ENCODE results near the gene CDH4. TPM values are rescaled to one million over a fixed set of nuclear protein-coding genes. Genes with fewer than 3 reads are reported as not detected.

CDH4 gene
- total RNA-seq, 2 experiments from 2014 or later = not detected

DNA sequence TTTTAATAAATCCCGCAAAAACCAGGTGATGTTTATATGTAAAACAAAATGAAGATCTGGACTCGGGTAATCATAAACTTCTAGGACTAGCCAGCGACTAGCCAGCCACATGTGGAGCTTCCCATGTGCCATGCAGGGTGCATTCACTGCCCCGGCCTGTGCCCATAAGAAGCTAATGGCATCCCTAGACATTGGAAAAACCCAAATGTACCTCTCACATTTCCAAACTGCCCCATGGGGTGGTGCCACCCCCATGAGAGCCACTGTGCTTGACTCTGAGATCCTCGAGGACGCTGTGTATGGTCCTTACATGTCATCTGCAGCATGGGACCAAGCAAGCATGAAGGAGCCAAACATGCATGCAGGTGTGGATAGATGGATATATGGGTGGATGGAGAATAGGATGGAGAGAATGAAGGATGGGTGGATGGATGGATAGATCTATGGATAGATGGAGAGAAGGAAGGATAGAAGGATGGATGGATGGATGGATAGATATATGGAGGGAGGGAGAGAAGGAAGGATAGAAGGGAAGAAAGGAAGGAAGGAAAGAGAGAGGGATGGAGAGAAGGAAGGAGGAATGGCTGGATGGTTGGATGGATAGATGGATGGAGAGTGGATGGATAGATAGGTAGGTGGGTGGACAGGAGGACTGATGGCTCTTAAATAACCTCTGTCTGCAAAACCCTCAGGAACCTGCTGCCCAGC is 203.6 kb downstream of the CDH4 start:
- H3K9me2 ChIP-seq (ENCODE audit: insufficient read depth, low read length) = no peaks in the 10 kb centered on the region
- no TSS peak for BruUV-seq (replicated peaks)
- POLR2A ChIA-PET = no interaction called here

DNA sequence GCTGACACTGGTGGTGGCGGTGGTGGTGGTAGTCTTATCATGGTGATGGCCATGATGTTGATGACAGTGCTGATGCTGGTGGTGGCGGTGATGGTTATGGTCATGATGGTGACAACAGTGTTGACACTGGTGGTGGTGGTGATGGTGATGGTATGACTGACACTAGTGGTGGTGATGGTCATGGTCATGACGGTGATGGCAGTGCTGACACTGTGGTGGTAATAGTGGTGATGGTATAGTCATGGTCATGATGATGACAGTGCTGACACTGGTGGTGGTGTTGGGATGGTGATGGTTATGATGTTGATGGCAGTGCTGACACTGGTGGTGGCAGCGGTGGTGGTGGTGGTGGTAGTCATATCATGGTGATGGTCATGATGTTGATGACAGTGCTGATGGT is 205.7 kb downstream of the CDH4 start:
- no peaks in the 10 kb centered on the region for H3K9me3 ChIP-seq (ENCODE audit: low read length)
- no peak overlapping the region for H3K4me2 ChIP-seq (ENCODE audit: low read length)
- H3K27ac ChIP-seq (ENCODE audit: low read depth, low read length, poor library complexity, severe bottlenecking) = no peak overlapping the region
- H3K4me3 ChIP-seq (ENCODE audit: low read depth, low read length, poor library complexity, severe bottlenecking) = no peak overlapping the region
- no TSS peak for BruUV-seq (replicated peaks)
- no peak overlapping the region for H2AFZ ChIP-seq (ENCODE audit: low read length)
- no peaks in the 10 kb centered on the region for H3K79me2 ChIP-seq (ENCODE audit: insufficient read depth, low read depth, low read length)
- DNase-seq (ENCODE audit: low spot score) = no peak
- ChIA-PET CTCF (ENCODE audit: unreplicated experiment) (no interaction called here), POLR2A (no interaction called here)
- no peak for TF ChIP-seq EZH2phosphoT487 (IDR thresholded peaks at IDR 0.05; ENCODE audit: borderline replicate concordance, low read depth, low read length)
- TF ChIP-seq, protein P1, sequence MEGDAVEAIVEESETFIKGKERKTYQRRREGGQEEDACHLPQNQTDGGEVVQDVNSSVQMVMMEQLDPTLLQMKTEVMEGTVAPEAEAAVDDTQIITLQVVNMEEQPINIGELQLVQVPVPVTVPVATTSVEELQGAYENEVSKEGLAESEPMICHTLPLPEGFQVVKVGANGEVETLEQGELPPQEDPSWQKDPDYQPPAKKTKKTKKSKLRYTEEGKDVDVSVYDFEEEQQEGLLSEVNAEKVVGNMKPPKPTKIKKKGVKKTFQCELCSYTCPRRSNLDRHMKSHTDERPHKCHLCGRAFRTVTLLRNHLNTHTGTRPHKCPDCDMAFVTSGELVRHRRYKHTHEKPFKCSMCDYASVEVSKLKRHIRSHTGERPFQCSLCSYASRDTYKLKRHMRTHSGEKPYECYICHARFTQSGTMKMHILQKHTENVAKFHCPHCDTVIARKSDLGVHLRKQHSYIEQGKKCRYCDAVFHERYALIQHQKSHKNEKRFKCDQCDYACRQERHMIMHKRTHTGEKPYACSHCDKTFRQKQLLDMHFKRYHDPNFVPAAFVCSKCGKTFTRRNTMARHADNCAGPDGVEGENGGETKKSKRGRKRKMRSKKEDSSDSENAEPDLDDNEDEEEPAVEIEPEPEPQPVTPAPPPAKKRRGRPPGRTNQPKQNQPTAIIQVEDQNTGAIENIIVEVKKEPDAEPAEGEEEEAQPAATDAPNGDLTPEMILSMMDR (conservative IDR thresholded peaks at IDR 0.05; ENCODE audit: low read length) = no peak
- no peaks in the 10 kb centered on the region for H3K36me3 ChIP-seq (ENCODE audit: insufficient read depth, low read length)
- H3K4me1 ChIP-seq (ENCODE audit: insufficient read depth, low read length, poor library complexity, severe bottlenecking) = no peaks in the 10 kb centered on the region
- intact Hi-C loops (cut with micrococcal nuclease; ENCODE audit: unreplicated experiment) = no loop called here
- H4K20me1 ChIP-seq (ENCODE audit: insufficient read depth, low read length) = no peaks in the 10 kb centered on the region
- H3K9me2 ChIP-seq (ENCODE audit: insufficient read depth, low read length) = no peaks in the 10 kb centered on the region

More for the DNA sequence above, 203.6 kb downstream of the CDH4 start:
- H3K4me2 ChIP-seq (ENCODE audit: low read length) = no peak overlapping the region
- H3K36me3 ChIP-seq (ENCODE audit: insufficient read depth, low read length) = no peaks in the 10 kb centered on the region
- TF ChIP-seq, protein P1 (conservative IDR thresholded peaks at IDR 0.05; ENCODE audit: low read length) = no peak
- TF ChIP-seq EZH2phosphoT487 (IDR thresholded peaks at IDR 0.05; ENCODE audit: borderline replicate concordance, low read depth, low read length) = no peak
- no peaks in the 10 kb centered on the region for H4K20me1 ChIP-seq (ENCODE audit: insufficient read depth, low read length)
- H3K27ac ChIP-seq (ENCODE audit: low read depth, low read length, poor library complexity, severe bottlenecking) = no peak overlapping the region
- intact Hi-C loops (cut with micrococcal nuclease; ENCODE audit: unreplicated experiment) = no loop called here
- CTCF ChIA-PET (ENCODE audit: unreplicated experiment) = no interaction called here
- no peak overlapping the region for H2AFZ ChIP-seq (ENCODE audit: low read length)
- no peaks in the 10 kb centered on the region for H3K4me1 ChIP-seq (ENCODE audit: insufficient read depth, low read length, poor library complexity, severe bottlenecking)
- H3K9me3 ChIP-seq (ENCODE audit: low read length) = no peaks in the 10 kb centered on the region
- H3K4me3 ChIP-seq (ENCODE audit: low read depth, low read length, poor library complexity, severe bottlenecking) = no peak overlapping the region
- DNase-seq (ENCODE audit: low spot score) = no peak
- H3K79me2 ChIP-seq (ENCODE audit: insufficient read depth, low read depth, low read length) = no peaks in the 10 kb centered on the region

DNA sequence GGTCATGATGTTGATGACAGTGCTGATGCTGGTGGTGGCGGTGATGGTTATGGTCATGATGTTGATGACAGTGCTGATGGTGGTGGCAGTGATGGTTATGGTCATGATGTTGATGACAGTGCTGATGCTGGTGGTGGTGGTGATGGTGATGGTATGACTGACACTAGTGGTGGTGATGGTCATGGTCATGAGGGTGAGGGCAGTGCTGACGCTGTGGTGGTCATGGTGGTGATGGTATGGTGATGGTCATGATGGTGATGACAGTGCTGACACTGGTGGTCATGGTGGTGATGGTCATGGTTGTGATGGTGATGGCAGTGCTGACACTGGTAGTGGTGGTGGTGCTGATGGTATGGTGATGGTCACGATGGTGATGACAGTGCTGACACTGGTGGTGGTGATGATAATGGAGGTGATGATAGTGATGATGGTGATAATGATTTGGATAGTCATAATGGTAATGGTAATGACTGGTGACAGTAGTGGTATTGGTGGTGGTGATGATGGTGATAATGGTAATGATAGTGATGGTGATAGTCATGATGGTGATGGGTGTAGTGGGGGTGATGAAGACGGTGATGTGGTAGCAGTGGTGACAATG is 206.2 kb downstream of the CDH4 start:
- Histone ChIP-seq H3K79me2 (ENCODE audit: insufficient read depth, low read depth, low read length) (no peaks in the 10 kb centered on the region), H3K9me2 (ENCODE audit: insufficient read depth, low read length) (no peaks in the 10 kb centered on the region), H3K27ac (ENCODE audit: low read depth, low read length, poor library complexity, severe bottlenecking) (no peak overlapping the region), H3K36me3 (ENCODE audit: insufficient read depth, low read length) (no peaks in the 10 kb centered on the region), H2AFZ (ENCODE audit: low read length) (no peak overlapping the region), H4K20me1 (ENCODE audit: insufficient read depth, low read length) (no peaks in the 10 kb centered on the region), H3K9me3 (ENCODE audit: low read length) (no peaks in the 10 kb centered on the region), H3K4me1 (ENCODE audit: insufficient read depth, low read length, poor library complexity, severe bottlenecking) (no peaks in the 10 kb centered on the region), H3K4me2 (ENCODE audit: low read length) (no peak overlapping the region), H3K4me3 (ENCODE audit: low read depth, low read length, poor library complexity, severe bottlenecking) (no peak overlapping the region)
- intact Hi-C loops (cut with micrococcal nuclease; ENCODE audit: unreplicated experiment) = no loop called here
- CTCF ChIA-PET (ENCODE audit: unreplicated experiment) = no interaction called here
- DNase-seq (ENCODE audit: low spot score) = no peak
- no TSS peak for BruUV-seq (replicated peaks)
- POLR2A ChIA-PET = no interaction called here
- no peak for TF ChIP-seq EZH2phosphoT487 (IDR thresholded peaks at IDR 0.05; ENCODE audit: borderline replicate concordance, low read depth, low read length)
- TF ChIP-seq, protein P1 (conservative IDR thresholded peaks at IDR 0.05; ENCODE audit: low read length) = no peak

Measured in OCI-LY7 (cell line).